K562 (cell line): ENCODE measurements around the gene CACNA2D4. TPM values are rescaled to one million over a fixed set of nuclear protein-coding genes. Genes with fewer than 3 reads are reported as not detected.

Source experiments
- BACH1 ChIP-seq: fragments of 200-800 bp; sonication (Bioruptor generic); IDR thresholded peaks from 2 replicates; pipeline ENCODE4 v1.6.1; 2016; ENCODE audit warnings: missing genetic modification characterization, missing compliant biosample characterization
- ELF4 ChIP-seq: fragments of 450-650 bp; formaldehyde crosslinking; IDR thresholded peaks from 2 replicates; pipeline ENCODE4 v1.4.0; 2022; ENCODE audit warnings: missing genetic modification characterization
- ETV1 ChIP-seq: fragments of 450-650 bp; conservative IDR thresholded peaks from 2 replicates; pipeline ENCODE4 v1.6.1; 2016; ENCODE audit warnings: missing genetic modification characterization, control low read depth, low read depth, missing compliant biosample characterization
- GTF2E2 ChIP-seq: fragments of 200-800 bp; sonication (Bioruptor generic); IDR thresholded peaks from 2 replicates; pipeline ENCODE4 v1.6.1; 2016; ENCODE audit warnings: missing genetic modification characterization, missing compliant biosample characterization
- ILF3 ChIP-seq: fragments of 450-650 bp; IDR thresholded peaks from 2 replicates; pipeline ENCODE4 v1.6.1; 2018; ENCODE audit warnings: antibody characterized with exemption, mild to moderate bottlenecking, moderate library complexity, borderline replicate concordance
- JUND ChIP-seq, 2 experiments: IDR thresholded peaks; 2 replicates in 1 of 2; 3 replicates in 1 of 2; pipeline ENCODE4 v1.6.1; 2011; ENCODE audit warnings: borderline replicate concordance in 2 of 2, low read depth in 2 of 2, low read length in 2 of 2, improper control_type of control experiment in 1 of 2, missing biosample characterization in 1 of 2, missing genetic modification characterization in 1 of 2, missing genetic modification reagents in 1 of 2
- KDM1A ChIP-seq, 2 experiments: fragments of 450-650 bp; IDR thresholded peaks; 2 replicates each; pipeline ENCODE4 v1.6.1; 2016; ENCODE audit warnings: mild to moderate bottlenecking in 2 of 2
- MTA3 ChIP-seq: fragments of 450-650 bp; formaldehyde crosslinking; IDR thresholded peaks from 2 replicates; pipeline ENCODE4 v1.6.1; 2017; ENCODE audit warnings: mild to moderate bottlenecking, borderline replicate concordance
- PHF21A ChIP-seq: fragments of 450-650 bp; IDR thresholded peaks from 2 replicates; pipeline ENCODE4 v1.6.1; 2017; ENCODE audit warnings: low read depth, borderline replicate concordance
- SMARCA4 ChIP-seq: fragments of 450-650 bp; IDR thresholded peaks from 2 replicates; pipeline ENCODE4 v1.6.1; 2016
- TCF3 ChIP-seq: sonication (generic); formaldehyde crosslinking; IDR thresholded peaks from 2 replicates; pipeline ENCODE4 v1.4.0; 2020; ENCODE audit warnings: mild to moderate bottlenecking, missing genetic modification reagents
- YBX1 ChIP-seq: fragments of 450-650 bp; IDR thresholded peaks from 2 replicates; pipeline ENCODE4 v1.7.1; 2016; ENCODE audit warnings: mild to moderate bottlenecking
- ZEB2 ChIP-seq: fragments of 450-650 bp; IDR thresholded peaks from 2 replicates; pipeline ENCODE4 v1.6.1; 2016
- ZNF57 ChIP-seq: fragments of 450-650 bp; formaldehyde crosslinking; IDR thresholded peaks from 2 replicates; pipeline ENCODE4 v1.4.0; 2020; ENCODE audit warnings: mild to moderate bottlenecking, moderate library complexity
- polyA plus RNA-seq, 8 experiments: library from polyadenylated mRNA; depleted of rRNA in 4 of 8; stranded (reverse) in 5 of 8; unstranded in 3 of 8; fragments of >200 nt; fragmentation: Nextera tagmentation in 2 of 8; fragmentation: Illumina TruSeq in 1 of 8; extraction: Ambion mirVana in 2 of 8; extraction: Trizol in 1 of 8; gene quantifications; 2 replicates each; pipeline versions ENCODE4 v1.2.1 to v1.2.3, GENCODE V29; 2011 to 2014; ENCODE audit warnings: inconsistent platforms in 1 of 8, missing spikeins in 1 of 8
- total RNA-seq, 7 experiments: library from RNA; depleted of rRNA in 6 of 7; stranded (reverse); fragments of >200 nt in 6 of 7; fragmentation: Illumina TruSeq in 2 of 7; extraction: Trizol in 2 of 7; gene quantifications; 2 replicates each; pipeline versions ENCODE4 v1.2.1 to v1.2.3, GENCODE V29; 2011 to 2021; ENCODE audit warnings: low replicate concordance in 1 of 7
- TF ChIP-seq, protein P1 (sequence below): fragments of 250-450 bp; sonication (Bioruptor Pico); IDR thresholded peaks from 2 replicates; pipeline ENCODE4 v1.4.0; 2020; ENCODE audit warnings: mild to moderate bottlenecking, moderate library complexity
- TF ChIP-seq, protein P2 (sequence below): sonication (generic); formaldehyde crosslinking; IDR thresholded peaks from 2 replicates; pipeline ENCODE4 v1.8.0; 2022; ENCODE audit warnings: mild to moderate bottlenecking, missing genetic modification reagents, borderline replicate concordance
- TF ChIP-seq, protein P3 (sequence below), 3 experiments: fragments of 200-800 bp in 1 of 3; fragments of 250-450 bp in 1 of 3; fragments of 450-650 bp in 1 of 3; sonication (Bioruptor Pico) in 1 of 3; sonication (Bioruptor generic) in 1 of 3; formaldehyde crosslinking in 1 of 3; IDR thresholded peaks; 2 replicates each; pipeline versions ENCODE4 v1.6.1 to v1.8.0; 2016 to 2022; ENCODE audit warnings: mild to moderate bottlenecking in 2 of 3, missing genetic modification characterization in 2 of 3, missing compliant biosample characterization in 1 of 3, moderate library complexity in 1 of 3

Gene CACNA2D4
- total and polyA plus RNA-seq, 9 of the 15 experiments (the other 6 are each of a cell fraction or from before 2014, with no cell fraction given): 0.04 to 0.69 (median 0.40) TPM; not detected in 3

DNA sequence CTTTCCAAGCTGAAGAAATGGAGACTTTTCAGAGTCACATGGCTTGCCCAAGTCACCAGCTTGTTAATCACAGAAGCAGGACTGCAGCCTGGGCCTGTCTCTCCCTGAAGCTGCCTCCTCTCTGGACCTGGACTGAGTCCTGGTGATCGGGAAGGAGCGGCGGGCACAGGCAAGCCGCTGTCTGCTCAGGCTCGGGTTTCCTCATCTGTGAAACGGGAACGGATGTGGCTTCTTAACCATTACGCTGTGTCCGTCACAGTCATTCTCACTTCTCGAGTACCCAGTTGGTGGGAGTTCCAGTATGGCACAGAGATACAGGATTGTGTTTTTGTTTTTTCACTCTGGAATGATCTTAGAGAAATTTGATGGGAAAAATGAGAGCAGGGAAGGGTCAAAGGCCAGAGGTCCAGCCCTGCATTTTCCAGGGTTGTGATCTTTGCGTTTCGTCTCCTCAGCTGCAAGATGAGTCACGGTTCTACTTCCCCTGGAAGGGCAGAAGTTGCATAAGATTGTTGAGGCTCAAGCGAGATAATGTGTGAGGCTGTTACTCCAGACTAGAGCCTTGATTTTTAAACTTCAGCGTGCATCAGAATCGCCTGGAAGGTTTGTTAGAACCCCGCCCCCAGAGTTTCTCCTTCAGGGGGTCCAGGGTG, 105.7 kb downstream of the CACNA2D4 start (continued):
- no peak for TF ChIP-seq ILF3
- TF ChIP-seq, protein P1, sequence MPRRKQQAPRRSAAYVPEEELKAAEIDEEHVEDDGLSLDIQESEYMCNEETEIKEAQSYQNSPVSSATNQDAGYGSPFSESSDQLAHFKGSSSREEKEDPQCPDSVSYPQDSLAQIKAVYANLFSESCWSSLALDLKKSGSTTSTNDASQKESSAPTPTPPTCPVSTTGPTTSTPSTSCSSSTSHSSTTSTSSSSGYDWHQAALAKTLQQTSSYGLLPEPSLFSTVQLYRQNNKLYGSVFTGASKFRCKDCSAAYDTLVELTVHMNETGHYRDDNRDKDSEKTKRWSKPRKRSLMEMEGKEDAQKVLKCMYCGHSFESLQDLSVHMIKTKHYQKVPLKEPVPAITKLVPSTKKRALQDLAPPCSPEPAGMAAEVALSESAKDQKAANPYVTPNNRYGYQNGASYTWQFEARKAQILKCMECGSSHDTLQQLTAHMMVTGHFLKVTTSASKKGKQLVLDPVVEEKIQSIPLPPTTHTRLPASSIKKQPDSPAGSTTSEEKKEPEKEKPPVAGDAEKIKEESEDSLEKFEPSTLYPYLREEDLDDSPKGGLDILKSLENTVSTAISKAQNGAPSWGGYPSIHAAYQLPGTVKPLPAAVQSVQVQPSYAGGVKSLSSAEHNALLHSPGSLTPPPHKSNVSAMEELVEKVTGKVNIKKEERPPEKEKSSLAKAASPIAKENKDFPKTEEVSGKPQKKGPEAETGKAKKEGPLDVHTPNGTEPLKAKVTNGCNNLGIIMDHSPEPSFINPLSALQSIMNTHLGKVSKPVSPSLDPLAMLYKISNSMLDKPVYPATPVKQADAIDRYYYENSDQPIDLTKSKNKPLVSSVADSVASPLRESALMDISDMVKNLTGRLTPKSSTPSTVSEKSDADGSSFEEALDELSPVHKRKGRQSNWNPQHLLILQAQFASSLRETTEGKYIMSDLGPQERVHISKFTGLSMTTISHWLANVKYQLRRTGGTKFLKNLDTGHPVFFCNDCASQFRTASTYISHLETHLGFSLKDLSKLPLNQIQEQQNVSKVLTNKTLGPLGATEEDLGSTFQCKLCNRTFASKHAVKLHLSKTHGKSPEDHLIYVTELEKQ (CRISPR knock-in tag): no peak
- peak; percentile 88 to 94 for TF ChIP-seq KDM1A (IDR thresholded peaks at IDR 0.05)
- peak; percentile 59 for TF ChIP-seq TCF3 (CRISPR knock-in tag)
- TF ChIP-seq PHF21A: no peak
- no peak for TF ChIP-seq MTA3
- TF ChIP-seq SMARCA4: peak; percentile 84
- TF ChIP-seq, protein P2, sequence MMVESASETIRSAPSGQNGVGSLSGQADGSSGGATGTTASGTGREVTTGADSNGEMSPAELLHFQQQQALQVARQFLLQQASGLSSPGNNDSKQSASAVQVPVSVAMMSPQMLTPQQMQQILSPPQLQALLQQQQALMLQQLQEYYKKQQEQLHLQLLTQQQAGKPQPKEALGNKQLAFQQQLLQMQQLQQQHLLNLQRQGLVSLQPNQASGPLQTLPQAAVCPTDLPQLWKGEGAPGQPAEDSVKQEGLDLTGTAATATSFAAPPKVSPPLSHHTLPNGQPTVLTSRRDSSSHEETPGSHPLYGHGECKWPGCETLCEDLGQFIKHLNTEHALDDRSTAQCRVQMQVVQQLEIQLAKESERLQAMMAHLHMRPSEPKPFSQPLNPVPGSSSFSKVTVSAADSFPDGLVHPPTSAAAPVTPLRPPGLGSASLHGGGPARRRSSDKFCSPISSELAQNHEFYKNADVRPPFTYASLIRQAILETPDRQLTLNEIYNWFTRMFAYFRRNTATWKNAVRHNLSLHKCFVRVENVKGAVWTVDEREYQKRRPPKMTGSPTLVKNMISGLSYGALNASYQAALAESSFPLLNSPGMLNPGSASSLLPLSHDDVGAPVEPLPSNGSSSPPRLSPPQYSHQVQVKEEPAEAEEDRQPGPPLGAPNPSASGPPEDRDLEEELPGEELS (CRISPR knock-in tag): no peak
- no peak for TF ChIP-seq ELF4 (CRISPR knock-in tag)
- peak; percentile 96 for TF ChIP-seq JUND (IDR thresholded peaks at IDR 0.05; ENCODE audit: borderline replicate concordance, low read depth, low read length)
- TF ChIP-seq JUND (tag; IDR thresholded peaks at IDR 0.05; ENCODE audit: borderline replicate concordance, low read depth, low read length): peak; percentile 95; the same call in 2 of the 3 replicates
- no peak for TF ChIP-seq ZEB2
- TF ChIP-seq, protein P3, sequence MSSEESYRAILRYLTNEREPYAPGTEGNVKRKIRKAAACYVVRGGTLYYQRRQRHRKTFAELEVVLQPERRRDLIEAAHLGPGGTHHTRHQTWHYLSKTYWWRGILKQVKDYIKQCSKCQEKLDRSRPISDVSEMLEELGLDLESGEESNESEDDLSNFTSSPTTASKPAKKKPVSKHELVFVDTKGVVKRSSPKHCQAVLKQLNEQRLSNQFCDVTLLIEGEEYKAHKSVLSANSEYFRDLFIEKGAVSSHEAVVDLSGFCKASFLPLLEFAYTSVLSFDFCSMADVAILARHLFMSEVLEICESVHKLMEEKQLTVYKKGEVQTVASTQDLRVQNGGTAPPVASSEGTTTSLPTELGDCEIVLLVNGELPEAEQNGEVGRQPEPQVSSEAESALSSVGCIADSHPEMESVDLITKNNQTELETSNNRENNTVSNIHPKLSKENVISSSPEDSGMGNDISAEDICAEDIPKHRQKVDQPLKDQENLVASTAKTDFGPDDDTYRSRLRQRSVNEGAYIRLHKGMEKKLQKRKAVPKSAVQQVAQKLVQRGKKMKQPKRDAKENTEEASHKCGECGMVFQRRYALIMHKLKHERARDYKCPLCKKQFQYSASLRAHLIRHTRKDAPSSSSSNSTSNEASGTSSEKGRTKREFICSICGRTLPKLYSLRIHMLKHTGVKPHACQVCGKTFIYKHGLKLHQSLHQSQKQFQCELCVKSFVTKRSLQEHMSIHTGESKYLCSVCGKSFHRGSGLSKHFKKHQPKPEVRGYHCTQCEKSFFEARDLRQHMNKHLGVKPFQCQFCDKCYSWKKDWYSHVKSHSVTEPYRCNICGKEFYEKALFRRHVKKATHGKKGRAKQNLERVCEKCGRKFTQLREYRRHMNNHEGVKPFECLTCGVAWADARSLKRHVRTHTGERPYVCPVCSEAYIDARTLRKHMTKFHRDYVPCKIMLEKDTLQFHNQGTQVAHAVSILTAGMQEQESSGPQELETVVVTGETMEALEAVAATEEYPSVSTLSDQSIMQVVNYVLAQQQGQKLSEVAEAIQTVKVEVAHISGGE (CRISPR knock-in tag; IDR thresholded peaks at IDR 0.05): no peak
- TF ChIP-seq ZNF57 (CRISPR knock-in tag): no peak
- no peak for TF ChIP-seq YBX1
- no peak for TF ChIP-seq GTF2E2 (tag)
- peak; percentile 69; the same call in 1 of the 2 replicates for TF ChIP-seq ETV1 (tag)
- TF ChIP-seq BACH1 (tag): peak; percentile 46; the same call in 1 of the 2 replicates
